Astrocyte (in vitro differentiated cells and primary cell): ENCODE results near the gene CYP4F2.

Experiments used
- CTCF ChIP-seq: IDR thresholded peaks from 2 replicates; pipeline ENCODE4 v1.5.1; 2011; ENCODE audit warnings: low read depth, mild to moderate bottlenecking, inconsistent platforms, low read length, moderate library complexity; ENCODE audit not compliant: insufficient read depth
- EZH2 ChIP-seq: IDR thresholded peaks from 2 replicates; pipeline ENCODE4 v1.6.1; 2012; ENCODE audit warnings: mild to moderate bottlenecking, low read length, inconsistent platforms; ENCODE audit not compliant: insufficient read depth

- TF ChIP-seq CTCF (no peak), EZH2 (no peak)
These were observed 15.5 kb upstream of the CYP4F2 start for GRCh38 chr19:15913384-15913783.
